HG02610 (cell line): Measurements from ENCODE around the gene USB1.

Experiments used
- ATAC-seq: cut with Tn5 transposase; IDR thresholded peaks from one replicate; pipeline ENCODE4 v1.9.1; 2021; ENCODE audit warnings: mild to moderate bottlenecking, moderate library complexity; ENCODE audit not compliant: unreplicated experiment

The USB1 gene

GRCh38 chr16:58030136-58030840 is 29.1 kb downstream of the USB1 start:
- no peak for ATAC-seq

GRCh38 chr16:58031016-58031800 is 30.0 kb downstream of the USB1 start:
- no peak for ATAC-seq

- no peak for ATAC-seq
Measured at GRCh38 chr16:58032710-58033293, 31.6 kb downstream of the USB1 start.

- ATAC-seq, result no peak
Measured at GRCh38 chr16:58034128-58034685, 33.0 kb downstream of the USB1 start.

- no peak for ATAC-seq
Measured at GRCh38 chr16:58034774-58035173, 33.6 kb downstream of the USB1 start.

GRCh38 chr16:58035356-58036170 is 34.4 kb downstream of the USB1 start:
- ATAC-seq, result no peak

- ATAC-seq, result no peak
Measured at GRCh38 chr16:58036943-58037342, 35.7 kb downstream of the USB1 start.

- ATAC-seq, result no peak
Measured at GRCh38 chr16:58037365-58038057, 36.3 kb downstream of the USB1 start.

GRCh38 chr16:58038219-58038641 is 37.0 kb downstream of the USB1 start:
- no peak for ATAC-seq

- no peak for ATAC-seq
Measured at GRCh38 chr16:58039829-58040495, 38.8 kb downstream of the USB1 start.

GRCh38 chr16:58040496-58040846 is 39.3 kb downstream of the USB1 start:
- ATAC-seq, result no peak

- no peak for ATAC-seq
Measured at GRCh38 chr16:58040945-58041627, 39.9 kb downstream of the USB1 start.

GRCh38 chr16:58041628-58041955 is 40.4 kb downstream of the USB1 start:
- no peak for ATAC-seq

- ATAC-seq, result no peak
Measured at GRCh38 chr16:58042001-58042885, 41.0 kb downstream of the USB1 start.

- no peak for ATAC-seq
Measured at GRCh38 chr16:58042886-58043515, 41.8 kb downstream of the USB1 start.

- ATAC-seq, result no peak
Measured at GRCh38 chr16:58043571-58044155, 42.5 kb downstream of the USB1 start.

GRCh38 chr16:58044266-58045019 is 43.2 kb downstream of the USB1 start:
- no peak for ATAC-seq
